K562 (cell line): ENCODE measurements around the gene DNER.

Source experiments
- CBFB ChIP-seq: sonication (generic); formaldehyde crosslinking; IDR thresholded peaks from 2 replicates; pipeline ENCODE4 v1.4.0; 2020; ENCODE audit warnings: mild to moderate bottlenecking, missing genetic modification reagents
- MAFF ChIP-seq: IDR thresholded peaks from 2 replicates; pipeline ENCODE4 v1.6.1; 2012; ENCODE audit warnings: low read length, improper control_type of control experiment
- STAG1 ChIP-seq: sonication (generic); formaldehyde crosslinking; IDR thresholded peaks from 2 replicates; pipeline ENCODE4 v1.5.0; 2020; ENCODE audit warnings: missing genetic modification reagents, borderline replicate concordance
- TF ChIP-seq, protein P1 (sequence below): sonication (generic); formaldehyde crosslinking; IDR thresholded peaks from 2 replicates; pipeline ENCODE4 v1.8.1; 2023; ENCODE audit warnings: mild to moderate bottlenecking, missing genetic modification reagents

DNA sequence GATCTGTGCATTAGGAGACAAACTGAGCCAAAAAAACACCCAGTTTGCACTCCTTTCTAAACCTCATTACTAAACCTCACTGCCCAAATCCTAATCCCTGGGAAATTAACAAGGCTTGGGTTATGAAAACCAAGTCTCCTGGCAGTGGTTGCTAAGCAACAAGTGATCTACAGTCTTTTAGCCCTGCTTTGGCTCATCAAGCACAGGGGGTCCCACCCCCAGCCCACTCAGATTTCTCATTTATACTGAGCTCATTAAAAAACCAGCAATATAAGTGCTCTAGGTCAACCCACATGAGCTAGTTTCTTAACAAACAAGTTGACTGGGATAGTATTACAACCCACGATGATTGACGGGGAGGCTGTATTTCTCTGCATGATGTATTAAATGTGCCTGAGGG is 18.4 kb downstream of the DNER start:
- TF ChIP-seq MAFF (no peak), CBFB (CRISPR knock-in tag) (no peak), STAG1 (no peak)
- TF ChIP-seq, protein P1, sequence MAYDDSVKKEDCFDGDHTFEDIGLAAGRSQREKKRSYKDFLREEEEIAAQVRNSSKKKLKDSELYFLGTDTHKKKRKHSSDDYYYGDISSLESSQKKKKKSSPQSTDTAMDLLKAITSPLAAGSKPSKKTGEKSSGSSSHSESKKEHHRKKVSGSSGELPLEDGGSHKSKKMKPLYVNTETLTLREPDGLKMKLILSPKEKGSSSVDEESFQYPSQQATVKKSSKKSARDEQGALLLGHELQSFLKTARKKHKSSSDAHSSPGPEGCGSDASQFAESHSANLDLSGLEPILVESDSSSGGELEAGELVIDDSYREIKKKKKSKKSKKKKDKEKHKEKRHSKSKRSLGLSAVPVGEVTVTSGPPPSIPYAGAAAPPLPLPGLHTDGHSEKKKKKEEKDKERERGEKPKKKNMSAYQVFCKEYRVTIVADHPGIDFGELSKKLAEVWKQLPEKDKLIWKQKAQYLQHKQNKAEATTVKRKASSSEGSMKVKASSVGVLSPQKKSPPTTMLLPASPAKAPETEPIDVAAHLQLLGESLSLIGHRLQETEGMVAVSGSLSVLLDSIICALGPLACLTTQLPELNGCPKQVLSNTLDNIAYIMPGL = no peak
